ENCODE results near the gene MYBPH. TPM values are rescaled to one million over a fixed set of nuclear protein-coding genes. Genes with fewer than 3 reads are reported as not detected.

Gene MYBPH
- total RNA-seq, 6 experiments from 2014 or later: 0.12 TPM; not detected in 5

DNA sequence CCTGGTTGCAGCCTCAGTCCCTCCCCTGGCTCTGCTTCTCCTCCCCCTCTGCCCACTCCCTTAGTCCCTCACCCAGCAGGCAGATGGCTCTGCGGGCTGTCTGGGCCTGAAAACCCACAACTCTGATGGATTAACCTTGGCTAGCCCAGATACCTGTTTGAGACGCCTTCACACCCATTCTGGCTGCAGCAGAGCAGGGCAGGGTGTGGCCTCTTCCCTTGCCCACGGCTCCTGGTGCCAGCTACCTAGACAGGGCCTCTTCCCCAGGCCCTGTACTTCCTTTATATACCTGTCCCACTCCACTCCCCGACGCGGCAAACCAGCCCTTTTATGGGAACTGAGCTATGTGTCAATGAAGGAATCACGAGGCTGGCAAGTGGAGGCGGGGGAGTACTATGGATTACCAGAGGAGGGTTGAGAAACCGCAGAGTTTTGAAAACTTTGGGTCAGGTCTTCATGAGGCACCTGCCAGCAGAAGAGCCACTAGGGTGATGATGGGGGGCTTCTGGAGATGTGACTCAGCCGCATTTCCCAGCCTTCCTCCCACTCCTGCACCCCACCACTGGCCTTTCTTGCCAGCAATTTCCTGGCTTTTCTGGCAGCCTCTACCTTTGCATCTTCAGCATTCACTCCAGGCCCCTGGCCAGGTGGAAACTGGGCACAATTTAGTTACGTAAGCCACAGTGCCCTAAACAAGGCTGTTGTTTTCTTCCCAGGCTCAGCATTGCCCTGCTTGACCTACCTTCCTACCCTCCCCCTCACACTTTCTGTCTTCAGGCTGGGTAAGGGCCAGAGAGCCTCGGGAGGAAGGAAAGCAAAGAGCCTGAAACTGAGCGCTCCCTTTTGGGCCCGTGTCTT, 11.0 kb upstream of the MYBPH start, which contains the start of gene CHI3L1:
CHI3L1 (minus strand) TSS at position 259 of the 858 bp plus-strand sequence; CDS start at position 178, 81 bp downstream.
- WGBS (ENCODE audit: insufficient coverage, low coverage, low lambda C conversion rate, missing lambda C conversion rate): 23% methylated on average over 11 of the region's 14 CpGs
- Histone ChIP-seq H3K27ac (peak within 1 kb of the TSS in 1 of 3 donors; percentile 18), H3K27me3 (no peaks in the 10 kb centered on the region), H3K9me3 (no peaks in the 10 kb centered on the region), H3K36me3 (no peaks in the 10 kb centered on the region), H3K4me1 (no peaks in the 10 kb centered on the region), H3K4me3 (no peak within 1 kb of the TSS)
- intact Hi-C loops (cut with DNase I): no loop called here
- TF ChIP-seq CTCF (IDR thresholded peaks at IDR 0.05) (no peak), POLR2A (IDR thresholded peaks at IDR 0.05) (peak; percentile 68)
- ATAC-seq (peak; percentile 63 to 79 (median 74)), DNase-seq (peak in 2 of 3 donors; percentile 67 to 73)

DNA sequence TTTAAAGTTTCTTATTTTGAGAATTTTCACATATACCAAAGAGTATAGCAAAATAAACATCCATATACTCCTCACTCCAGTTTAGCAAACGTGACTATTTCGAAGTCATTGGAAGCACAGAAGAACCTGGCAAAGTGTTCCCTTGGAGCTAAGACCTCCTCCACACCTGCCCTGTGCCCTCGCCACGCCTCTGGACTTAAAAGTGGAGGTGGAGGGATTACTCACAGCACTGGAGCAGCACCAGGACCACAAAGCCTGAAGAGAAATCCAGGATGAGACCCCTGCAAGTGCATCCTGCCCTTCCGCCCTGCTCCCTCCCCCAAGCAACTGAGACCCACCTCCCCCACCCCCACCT, 10.4 kb upstream of the MYBPH start:
- no peaks in the 10 kb centered on the region for H3K36me3 ChIP-seq
- H3K9me3 ChIP-seq: no peaks in the 10 kb centered on the region
- 77% methylated on average over 5 of the region's 5 CpGs for WGBS (ENCODE audit: insufficient coverage, low coverage, low lambda C conversion rate, missing lambda C conversion rate)
- intact Hi-C loops (cut with DNase I): no loop called here
- TF ChIP-seq POLR2A (IDR thresholded peaks at IDR 0.05) (no peak), CTCF (IDR thresholded peaks at IDR 0.05) (no peak)
- DNase-seq: peak in 1 of 3 donors; percentile 37
- H3K27ac ChIP-seq: no peak overlapping the region
- no peaks in the 10 kb centered on the region for H3K4me1 ChIP-seq
- H3K4me3 ChIP-seq: no peak overlapping the region
- ATAC-seq: no peak
- no peaks in the 10 kb centered on the region for H3K27me3 ChIP-seq

DNA sequence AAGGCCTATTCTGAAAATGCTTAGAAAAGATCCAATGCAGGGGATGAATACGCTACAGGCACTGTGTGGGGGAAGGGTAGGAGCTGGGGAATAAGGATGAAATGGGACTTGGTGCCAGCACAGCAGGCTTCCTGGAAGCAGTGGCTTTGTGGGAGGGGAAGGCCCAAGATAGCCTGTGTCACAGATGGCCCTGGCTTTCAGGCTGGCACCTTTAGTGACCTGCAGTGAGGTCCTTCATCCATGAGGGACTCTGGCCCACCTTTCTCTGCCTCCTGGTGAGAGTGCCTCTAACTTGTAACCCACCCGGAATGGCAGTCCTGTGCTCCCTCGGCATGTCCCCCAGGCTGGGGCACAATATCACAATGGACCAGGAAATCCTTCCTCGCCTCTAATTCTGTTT, 10.0 kb upstream of the MYBPH start:
- DNase-seq (peak in 1 of 3 donors; percentile 37), ATAC-seq (peak in 1 of 4 donors; percentile 14)
- Histone ChIP-seq H3K36me3 (no peaks in the 10 kb centered on the region), H3K27me3 (no peaks in the 10 kb centered on the region), H3K4me1 (no peaks in the 10 kb centered on the region), H3K9me3 (no peaks in the 10 kb centered on the region), H3K27ac (no peak overlapping the region), H3K4me3 (no peak overlapping the region)
- WGBS (ENCODE audit: insufficient coverage, low coverage, low lambda C conversion rate, missing lambda C conversion rate): 89% methylated on average over 1 of the region's 4 CpGs
- TF ChIP-seq POLR2A (IDR thresholded peaks at IDR 0.05): no peak
- intact Hi-C loops (cut with DNase I): no loop called here

DNA sequence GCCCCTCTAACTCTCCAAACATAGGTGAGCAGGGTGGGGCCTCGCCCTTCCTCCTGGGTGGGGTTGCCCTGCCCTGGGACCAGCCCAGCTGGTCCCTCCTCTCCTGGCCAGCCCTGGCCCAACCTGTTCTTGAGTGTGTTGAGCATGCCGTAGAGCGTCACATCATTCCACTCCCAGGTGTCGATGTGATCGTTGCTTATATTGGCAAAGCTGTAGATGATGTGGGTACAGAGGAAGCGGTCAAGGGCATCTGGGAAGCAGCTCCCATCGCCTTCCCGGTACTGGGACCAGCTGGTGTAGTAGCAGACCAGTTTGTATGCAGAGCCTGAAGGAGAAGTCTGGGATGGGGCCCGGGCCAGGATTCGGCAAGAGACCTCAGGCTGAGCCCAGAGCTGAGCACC, 9.4 kb upstream of the MYBPH start:
- H3K36me3 ChIP-seq: no peaks in the 10 kb centered on the region
- no peaks in the 10 kb centered on the region for H3K4me1 ChIP-seq
- intact Hi-C loops (cut with DNase I): no loop called here
- H3K27me3 ChIP-seq: no peaks in the 10 kb centered on the region
- TF ChIP-seq POLR2A (IDR thresholded peaks at IDR 0.05) (no peak), CTCF (IDR thresholded peaks at IDR 0.05) (no peak)
- H3K27ac ChIP-seq: no peak overlapping the region
- ATAC-seq (no peak), DNase-seq (peak in 1 of 3 donors; percentile 43)
- no peak overlapping the region for H3K4me3 ChIP-seq
- H3K9me3 ChIP-seq: no peaks in the 10 kb centered on the region
- WGBS (ENCODE audit: insufficient coverage, low coverage, low lambda C conversion rate, missing lambda C conversion rate): 90% methylated on average over 9 of the region's 10 CpGs

DNA sequence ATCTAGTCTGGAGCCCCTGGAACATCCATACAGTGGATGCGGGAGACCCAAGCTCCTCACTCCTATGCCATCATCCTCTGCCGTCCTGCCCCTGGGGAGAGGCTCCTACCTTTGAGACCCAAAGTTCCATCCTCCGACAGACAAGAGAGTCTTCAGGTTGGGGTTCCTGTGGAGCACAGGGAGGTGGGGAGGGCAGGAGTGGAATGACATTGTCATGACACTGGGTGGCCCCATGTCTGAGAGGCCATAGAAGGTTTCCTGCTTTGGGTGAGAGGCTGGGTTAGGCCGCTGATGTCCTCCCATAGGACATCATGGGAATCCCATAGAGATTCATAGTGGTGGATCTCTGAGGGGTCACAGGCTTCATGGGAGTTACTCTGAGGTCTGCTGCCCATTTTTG, 8.8 kb upstream of the MYBPH start:
- H3K36me3 ChIP-seq: no peaks in the 10 kb centered on the region
- H3K27me3 ChIP-seq: no peaks in the 10 kb centered on the region
- TF ChIP-seq POLR2A (IDR thresholded peaks at IDR 0.05) (no peak), CTCF (IDR thresholded peaks at IDR 0.05) (no peak)
- intact Hi-C loops (cut with DNase I): no loop called here
- no peak overlapping the region for H3K4me3 ChIP-seq
- no peak for DNase-seq
- H3K9me3 ChIP-seq: no peaks in the 10 kb centered on the region
- WGBS (ENCODE audit: insufficient coverage, low coverage, low lambda C conversion rate, missing lambda C conversion rate): 30% methylated on average over 2 of the region's 4 CpGs
- H3K27ac ChIP-seq: no peak overlapping the region
- no peaks in the 10 kb centered on the region for H3K4me1 ChIP-seq
- no peak for ATAC-seq

Data from right lobe of liver (tissue), 6 donors.